PC-9 (cell line): Measurements from ENCODE around the gene TXNRD1.

Source experiments
- CTCF ChIP-seq: fragments of 200-600 bp; sonication (generic); conservative IDR thresholded peaks from 2 replicates; pipeline ENCODE4 v1.6.1; 2017; ENCODE audit warnings: mixed run types, antibody characterized with exemption, mild to moderate bottlenecking, moderate library complexity
- EZH2 ChIP-seq: fragments of 200-600 bp; sonication (generic); IDR thresholded peaks from 2 replicates; pipeline ENCODE4 v1.8.0; 2017; ENCODE audit warnings: antibody characterized with exemption, low read depth

DNA sequence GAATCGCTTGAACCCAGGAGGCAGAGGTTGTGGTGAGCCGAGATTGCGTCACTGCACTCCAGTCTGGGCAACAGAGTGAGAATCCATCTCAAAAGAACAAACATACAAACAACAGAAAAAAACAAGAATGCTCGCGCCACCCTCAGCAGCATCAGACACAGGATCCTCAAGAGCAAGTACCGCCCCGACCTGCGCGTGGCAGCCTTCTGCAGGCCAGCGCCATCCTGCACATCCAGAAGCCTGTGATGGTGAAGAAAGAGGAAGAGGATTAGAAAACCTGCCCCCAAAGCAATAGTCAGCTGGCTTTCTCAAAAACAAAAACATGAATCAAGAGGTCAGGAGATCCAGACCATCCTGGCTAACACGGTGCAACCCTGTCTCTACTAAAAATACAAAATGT is 57.9 kb downstream of the TXNRD1 start:
- TF ChIP-seq EZH2 (no peak), CTCF (no peak)
